GM19395 (cell line): ENCODE results near the gene SAPCD1.

Experiments
- ATAC-seq: cut with Tn5 transposase; IDR thresholded peaks from one replicate; pipeline ENCODE4 v1.9.1; 2021; ENCODE audit warnings: mild to moderate bottlenecking, moderate library complexity; ENCODE audit not compliant: unreplicated experiment

Gene SAPCD1

DNA sequence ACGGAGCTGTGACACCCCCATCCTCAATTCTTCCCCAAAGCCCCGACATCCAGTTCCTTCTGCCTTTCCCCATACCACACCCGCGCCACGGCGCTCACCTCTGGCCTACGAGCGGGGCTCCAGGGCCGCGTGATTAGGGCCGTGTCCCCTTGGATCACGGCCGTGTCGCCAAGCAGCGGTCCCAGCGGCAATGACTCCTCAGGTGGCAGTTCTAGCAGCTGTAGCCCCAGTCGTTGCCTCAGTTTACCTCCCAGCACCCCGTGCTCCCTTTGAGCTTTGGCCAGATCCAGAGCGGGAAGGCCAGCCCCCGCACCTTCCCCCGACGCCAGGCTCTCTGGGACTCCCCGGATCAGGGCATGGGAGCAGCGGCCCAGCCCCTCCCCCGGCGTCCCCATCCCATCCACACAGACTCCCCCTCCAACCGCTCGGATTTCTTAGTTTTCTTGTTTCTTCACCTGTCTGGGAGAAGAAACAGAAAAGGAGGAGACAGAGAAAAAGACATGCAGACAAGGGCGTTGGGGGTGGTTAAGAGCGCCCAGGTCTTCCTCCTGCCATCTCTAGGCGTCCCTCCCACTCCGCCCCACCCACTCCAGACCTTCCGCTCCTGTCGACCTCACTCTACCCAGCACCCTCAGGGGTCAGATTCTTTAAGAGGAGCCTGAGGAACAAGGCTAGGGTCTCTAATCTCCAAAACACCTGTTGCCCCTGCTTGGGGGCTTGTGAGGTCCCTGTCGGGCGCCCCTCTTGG lies 33.5 kb upstream of the SAPCD1 start, which contains the start of gene DDAH2:
Gene DDAH2, minus strand, starts transcription at position 533 of the 748 bp plus-strand sequence. Its CDS starts 138 bp downstream, at position 395.
- no peak for ATAC-seq

DNA sequence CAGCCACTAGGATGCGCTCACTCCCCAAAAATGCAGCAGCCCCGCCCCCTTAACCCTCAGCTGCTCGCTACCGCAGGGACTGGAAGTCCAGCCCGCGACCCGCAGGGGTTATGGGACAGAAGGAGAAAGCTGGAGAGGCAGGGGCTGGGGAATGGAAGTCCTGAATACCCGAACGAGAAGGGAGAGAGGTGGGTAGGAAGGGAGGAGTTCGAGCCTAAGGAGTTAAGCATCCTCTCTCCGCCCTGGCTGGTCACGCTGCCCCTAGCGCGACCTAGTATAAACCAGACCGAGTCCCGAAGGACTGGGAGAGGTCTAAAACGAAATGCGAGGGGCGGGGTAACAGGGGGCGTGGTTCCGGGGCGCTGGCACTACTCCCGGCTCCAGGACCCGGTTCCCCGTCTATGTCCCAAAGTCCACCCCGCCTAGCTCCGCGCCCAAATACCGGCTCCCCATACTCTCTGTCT lies 32.9 kb upstream of the SAPCD1 start:
- peak; percentile 54 for ATAC-seq

DNA sequence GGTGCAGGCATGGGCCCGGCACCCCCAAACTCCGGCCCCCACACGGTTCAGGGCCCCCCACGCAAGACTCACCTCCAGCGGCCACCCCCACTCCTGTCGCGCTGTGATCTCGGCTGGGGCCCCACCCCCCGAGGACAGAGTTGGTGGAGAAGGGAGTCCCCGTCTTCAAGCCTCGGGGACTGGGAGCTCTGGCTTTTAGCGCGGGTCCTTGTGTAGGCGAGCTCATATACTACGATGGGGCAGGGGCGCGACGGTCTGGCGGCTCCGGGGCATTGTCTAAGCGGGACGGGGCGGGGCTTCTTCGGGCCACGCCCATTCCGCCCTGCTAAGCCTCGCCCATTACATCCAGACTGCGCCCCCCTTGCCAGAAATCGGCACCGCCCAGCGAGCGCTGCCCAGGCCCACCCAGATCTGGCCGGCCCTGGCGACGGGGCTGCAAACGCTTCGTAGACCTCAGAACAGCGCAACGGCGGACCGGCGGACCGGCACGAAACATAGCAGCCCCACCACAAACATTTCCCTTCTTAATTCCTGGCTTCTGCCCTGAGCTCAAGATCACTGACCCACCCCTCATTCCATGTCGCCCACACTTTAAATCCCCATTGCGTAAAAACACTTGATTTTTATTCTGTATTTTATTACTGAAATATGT lies 32.4 kb upstream of the SAPCD1 start:
- peak; percentile 39 for ATAC-seq

DNA sequence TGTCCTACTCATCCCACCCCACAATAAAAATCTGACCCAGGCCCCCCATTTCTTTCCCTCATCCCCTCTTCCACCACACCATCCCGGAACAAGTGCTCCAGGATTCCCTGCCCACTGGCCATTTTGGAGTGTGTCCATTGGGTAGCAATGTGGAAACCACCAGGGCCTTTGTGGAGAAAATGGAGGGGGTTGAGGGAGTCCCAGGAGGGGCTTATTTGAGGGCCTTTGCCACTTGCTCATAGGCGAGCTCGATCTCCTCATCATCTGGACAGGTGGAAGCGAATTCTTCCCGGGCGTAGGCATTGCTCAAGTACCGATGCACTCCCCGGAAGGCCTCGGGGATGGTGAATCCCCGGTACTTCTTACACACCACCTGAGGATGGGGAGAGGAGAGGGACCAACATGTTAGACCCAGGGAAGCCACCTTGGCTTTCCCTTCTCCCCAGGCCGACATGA lies 31.8 kb upstream of the SAPCD1 start:
- no peak for ATAC-seq

DNA sequence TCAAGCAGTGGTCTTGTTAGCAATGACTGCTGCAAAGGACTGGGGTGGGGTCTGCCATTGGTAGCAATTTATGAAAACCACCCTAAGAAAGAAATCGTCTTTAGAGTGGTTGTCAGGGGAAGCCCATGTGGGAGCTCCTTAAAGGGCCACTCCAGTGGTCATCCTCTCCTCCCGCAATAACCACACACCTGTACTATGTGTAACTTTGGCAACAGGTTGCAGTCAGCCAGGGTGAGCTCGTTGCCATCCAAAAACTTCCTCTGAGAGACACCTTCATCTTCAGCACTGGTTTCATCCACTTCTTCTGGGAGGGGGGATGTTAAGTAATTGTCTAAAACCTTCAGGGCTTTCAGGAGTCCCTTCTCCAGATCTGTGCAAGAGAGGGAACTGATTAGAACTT lies 30.4 kb upstream of the SAPCD1 start:
- ATAC-seq: no peak

DNA sequence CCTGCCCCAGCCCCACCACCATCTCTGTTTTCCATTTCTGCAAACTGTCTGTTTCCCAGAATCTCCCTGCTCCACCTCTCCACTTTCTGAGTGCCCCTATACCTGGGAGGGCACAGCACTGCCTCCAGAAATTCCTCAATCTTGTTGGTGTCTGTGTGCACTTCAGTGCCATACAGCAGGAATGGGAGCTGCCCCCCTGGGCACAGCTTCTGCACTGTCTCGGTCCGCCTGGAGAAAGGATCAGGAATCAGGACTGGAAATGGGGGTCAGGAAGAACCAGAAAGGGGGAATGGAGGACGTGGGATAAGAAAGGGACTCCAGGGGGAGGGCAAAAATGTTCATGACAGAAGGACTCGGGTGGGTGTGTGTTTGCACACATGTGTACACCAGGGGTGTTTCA lies 28.7 kb upstream of the SAPCD1 start:
- no peak for ATAC-seq

DNA sequence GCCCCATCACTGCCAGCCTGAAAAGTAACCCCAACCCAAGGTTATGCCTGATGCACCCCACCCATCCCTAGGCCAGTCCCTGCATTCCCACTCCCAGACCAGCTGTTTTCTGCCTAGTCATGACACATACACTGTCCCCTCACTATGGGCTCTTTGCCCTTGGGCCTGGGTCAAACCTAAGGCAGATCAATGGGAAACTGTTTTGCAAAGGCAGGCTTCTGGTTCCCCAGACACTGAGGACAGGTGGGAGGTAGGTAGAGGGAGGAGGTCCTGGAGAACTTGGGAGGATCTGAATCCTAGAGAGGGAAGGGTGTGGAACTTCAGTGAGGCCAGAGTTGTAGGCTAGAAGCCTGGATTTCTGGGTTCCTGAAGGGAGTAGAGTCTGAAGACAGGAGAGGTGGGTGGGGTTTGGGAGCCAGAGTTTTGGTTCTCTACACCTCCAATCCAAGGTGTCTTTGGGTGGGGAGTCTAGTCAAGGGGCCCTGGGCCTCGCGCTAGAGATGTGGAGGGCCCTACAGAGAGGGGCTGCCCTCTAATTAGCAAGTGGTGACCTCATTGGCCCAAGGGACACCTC lies 28.1 kb upstream of the SAPCD1 start:
- no peak for ATAC-seq

DNA sequence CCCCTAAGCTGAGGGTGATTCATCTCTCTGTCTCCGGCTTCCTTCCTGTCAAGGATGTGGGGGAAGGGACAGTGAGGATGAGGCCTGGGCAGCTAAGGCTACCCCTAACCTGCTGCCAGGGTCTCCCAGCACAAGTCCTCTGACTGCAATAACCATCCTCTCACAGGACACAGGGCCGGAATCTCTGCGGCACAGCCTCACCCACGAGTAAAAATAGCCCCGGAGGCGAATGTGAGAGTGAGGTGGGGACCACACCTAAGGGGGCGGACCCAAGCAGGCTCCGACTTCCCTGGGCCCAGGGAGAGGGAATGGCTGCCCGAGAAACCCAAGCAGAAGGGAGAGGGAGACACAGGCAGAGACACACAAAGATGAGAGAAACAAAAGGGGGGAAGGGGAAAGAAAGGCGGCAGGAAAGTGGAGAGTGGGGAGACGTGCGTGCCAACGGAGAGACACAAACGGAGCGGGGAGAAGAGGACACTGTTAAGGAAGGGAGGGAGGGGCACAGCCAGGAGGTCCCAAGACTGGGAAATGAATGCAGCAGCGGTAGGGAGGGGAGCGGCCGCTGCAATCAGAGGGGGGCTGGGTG lies 27.5 kb upstream of the SAPCD1 start:
- ATAC-seq: no peak

DNA sequence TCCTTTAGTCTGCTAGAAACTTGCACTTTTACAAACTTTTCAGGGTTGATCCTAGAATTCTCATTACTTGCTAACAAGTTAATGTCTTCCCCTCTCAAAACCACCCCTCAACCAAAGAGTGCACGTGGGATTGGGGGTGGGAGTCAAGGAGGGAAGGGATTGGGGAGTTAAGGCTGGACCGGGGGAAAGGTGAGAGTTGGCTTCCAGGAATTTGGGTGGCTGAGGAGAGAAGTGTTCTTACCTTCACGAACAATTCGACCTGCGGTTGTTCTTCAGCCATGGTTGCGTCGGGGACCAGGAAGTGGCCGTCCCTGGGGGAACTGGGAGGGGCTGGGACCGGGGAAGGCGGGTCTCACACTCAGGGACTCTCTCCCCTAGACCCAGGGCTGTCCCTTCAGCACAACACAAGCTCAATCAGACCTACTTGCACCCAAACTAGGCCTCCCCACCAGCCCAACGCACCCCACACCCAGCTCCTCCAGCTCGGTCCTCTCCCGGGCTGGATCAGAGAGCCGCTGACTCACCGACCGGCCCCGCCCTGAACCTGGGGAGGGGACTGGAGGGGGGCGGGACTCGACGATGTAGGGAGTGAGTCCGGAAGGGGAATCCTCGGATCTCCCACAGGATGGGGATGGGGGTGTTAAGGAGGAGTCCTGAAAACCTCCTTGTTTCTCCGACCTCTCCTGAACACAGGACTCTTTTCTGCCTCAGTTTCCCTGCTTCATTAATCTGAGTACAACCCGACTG lies 26.3 kb upstream of the SAPCD1 start, which contains the start of gene CLIC1:
Gene CLIC1, minus strand, starts transcription at position 510 of the 747 bp plus-strand sequence. Its CDS starts 230 bp downstream, at position 280.
- ATAC-seq: peak; percentile 25

DNA sequence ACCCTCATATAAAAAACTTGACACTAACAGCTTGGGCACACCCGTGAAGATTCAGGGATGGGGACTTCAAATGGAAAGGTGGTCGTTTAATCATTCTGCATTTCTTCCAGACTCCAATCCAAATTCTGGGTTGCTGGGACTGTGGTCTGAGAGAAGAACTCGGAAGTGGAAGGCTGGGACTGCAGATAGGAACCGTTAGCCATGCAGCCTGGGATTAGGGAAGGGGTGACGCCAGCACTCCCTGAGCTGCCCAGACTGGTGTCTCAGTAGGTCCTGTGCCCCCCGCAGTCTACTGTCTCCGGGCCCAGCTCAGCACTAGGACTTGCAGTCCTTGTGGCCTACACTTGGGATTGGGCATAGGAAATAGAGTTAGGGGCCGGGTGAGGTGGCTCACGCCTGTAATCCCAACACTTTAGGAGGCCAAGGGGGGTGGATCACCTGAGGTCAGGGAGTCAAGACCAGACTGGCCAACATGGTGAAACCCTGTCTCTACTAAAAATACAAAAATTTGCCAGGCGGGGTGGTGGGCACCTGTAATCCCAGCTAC lies 25.6 kb upstream of the SAPCD1 start:
- ATAC-seq: no peak

DNA sequence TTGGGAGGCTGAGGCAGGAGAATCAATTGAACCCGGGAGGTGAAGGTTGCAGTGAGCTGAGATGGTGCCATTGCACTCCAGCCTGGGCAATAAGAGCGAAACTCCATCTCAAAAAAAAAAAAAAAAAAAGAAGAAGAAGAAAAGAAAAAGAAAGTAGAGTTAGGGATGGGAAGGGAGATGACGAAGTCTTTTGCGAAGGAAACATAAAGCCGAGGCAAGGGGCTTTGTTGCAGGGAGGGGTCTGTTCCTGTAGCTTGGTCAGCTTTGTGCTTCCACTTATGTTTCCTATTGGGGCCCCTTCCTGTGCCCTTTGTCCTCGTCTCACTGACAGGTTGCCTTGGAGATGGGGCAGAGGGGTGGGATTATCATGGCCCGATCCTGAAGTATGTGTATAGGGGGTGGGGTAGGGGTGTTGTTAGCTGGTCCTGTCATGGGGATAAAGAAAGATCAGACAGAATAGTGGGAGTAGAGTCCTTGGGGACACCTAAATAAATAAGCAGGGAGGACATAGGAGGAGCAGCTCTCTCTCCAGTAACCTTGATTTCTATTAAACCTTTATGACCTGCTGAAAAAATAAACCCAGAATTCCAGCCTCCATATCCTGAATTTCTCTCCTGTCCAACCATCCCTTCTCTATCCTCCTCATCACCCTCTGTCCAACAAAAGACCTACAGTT lies 25.0 kb upstream of the SAPCD1 start:
- ATAC-seq: no peak

DNA sequence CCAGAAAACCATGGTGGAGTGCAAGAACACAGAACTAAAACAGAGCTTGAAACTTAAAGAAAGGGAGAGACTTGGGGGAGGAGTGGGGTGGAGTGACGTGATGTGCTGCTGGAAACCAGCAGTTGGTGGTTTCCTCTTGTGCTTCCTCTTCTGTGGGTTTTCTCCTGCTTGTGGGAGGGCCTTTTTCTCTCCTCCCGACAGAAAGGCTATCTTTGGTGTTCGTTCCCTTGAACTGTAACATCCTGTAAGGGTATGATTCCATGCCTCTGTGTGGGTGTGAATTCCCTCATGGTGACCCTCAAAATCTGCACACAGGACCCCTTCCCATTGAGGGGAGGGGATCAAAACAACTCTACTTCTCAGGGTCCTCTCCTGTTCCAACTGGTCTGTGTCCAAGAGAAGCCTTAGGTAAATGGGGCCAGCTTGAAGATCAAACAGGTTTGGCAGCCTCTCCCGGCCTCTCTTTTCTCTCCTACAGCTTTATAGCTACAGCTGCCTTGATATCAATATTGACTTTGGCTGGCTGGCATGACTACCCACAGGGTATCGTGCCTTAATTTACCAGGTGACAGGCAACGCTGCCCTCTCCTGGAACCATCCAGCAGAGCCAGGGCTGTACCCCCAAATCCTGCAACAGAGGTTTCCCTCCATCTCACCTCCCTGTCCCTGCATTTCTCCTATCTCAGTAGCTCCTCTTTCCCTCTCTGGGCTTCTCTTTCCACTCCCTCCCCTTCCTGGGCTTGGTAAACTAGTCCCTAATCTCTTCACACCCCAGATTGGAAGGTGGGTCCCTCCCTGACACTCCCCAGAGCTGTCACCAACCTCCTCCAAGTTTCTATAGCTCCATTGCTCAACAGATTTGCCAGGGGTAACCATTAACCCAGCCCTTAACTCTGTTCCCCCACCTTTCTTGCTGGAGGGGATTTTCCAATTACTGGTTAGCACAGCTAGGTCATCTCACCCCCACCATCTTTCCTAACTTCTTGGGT lies 24.2 kb upstream of the SAPCD1 start:
- ATAC-seq: no peak

DNA sequence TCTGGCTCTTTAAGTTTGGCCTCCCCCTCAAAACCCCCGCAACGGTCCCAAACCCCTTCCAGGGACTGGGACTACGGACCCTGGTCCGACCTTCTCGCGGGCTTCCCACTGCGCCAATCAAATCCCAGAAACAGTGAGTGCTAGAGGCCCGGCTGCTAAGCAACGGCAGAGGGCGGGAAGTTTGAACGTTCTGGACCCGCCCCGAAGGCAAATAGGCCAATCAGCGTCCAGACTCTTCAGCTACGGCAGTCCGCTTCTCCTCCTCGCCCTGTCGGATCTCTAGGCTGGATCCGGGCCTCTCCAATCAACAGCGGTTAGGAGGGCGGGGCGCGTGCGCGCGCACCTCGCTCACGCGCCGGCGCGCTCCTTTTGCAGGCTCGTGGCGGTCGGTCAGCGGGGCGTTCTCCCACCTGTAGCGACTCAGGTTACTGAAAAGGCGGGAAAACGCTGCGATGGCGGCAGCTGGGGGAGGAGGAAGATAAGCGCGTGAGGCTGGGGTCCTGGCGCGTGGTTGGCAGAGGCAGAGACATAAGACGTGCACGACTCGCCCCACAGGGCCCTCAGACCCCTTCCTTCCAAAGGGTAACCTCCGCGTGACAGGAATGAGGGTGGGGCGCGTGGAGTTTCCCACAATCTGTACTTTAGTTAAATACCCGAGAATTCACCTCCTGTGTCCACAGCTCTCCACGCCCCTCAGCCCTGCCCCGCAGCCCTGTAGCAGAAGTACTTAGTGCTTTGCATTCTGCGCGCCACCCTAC lies 22.6 kb upstream of the SAPCD1 start, which contains the start of gene MSH5:
Gene MSH5, plus strand, starts transcription at position 367 of the 758 bp plus-strand sequence. CDS start 462 bp downstream, outside the sequence.
- ATAC-seq: peak; percentile 75

DNA sequence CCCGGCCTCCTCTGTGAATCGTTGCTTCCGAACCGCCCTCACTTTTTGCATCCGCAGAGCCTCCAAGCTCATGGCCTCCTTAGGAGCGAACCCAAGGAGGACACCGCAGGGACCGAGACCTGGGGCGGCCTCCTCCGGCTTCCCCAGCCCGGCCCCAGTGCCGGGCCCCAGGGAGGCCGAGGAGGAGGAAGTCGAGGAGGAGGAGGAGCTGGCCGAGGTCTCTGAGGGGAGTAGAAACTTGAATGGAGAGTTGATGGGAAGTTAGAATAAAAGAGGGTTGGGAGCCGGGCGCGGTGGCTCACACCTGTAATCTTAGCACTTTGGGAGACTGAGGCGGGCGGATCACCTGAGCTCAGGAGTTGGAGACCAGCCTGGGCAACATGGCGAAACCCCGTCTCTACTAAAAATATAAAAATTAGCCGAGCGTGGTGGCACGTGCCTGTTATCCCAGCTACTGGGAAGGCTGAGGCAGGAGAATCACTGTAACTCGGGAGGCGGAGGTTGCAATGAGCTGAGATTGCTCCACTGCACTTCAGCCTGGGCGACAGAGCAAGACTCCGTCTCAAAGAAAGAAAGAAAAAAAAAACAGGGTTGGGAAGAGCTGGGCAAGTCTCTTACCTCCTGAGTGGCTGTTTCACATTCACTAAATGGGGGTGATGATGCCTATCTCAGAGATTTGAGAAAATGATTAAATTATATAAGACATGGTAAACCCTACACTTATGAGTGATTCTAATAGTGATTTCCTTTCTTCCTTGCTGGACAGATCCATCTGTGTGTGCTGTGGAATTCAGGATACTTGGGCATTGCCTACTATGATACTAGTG lies 21.8 kb upstream of the SAPCD1 start:
- ATAC-seq: no peak

DNA sequence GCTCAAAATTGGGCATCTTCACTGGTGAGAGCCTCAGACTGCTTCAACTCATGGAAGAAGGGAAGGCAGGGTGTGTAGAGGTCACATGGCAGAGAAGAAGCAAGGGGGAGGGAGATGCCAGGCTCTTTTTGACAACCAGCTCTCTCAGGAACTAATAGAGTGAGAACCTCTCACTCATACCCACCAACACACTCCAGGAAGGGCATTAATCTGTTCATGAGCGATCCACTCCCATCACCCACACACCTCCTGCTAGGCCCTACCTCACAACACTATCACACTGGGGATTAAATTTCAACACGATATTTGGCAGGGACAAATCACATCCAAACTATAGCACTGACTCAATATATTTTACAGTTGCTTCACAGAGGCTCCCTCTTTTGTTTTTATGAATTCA lies 20.6 kb upstream of the SAPCD1 start:
- ATAC-seq: no peak

DNA sequence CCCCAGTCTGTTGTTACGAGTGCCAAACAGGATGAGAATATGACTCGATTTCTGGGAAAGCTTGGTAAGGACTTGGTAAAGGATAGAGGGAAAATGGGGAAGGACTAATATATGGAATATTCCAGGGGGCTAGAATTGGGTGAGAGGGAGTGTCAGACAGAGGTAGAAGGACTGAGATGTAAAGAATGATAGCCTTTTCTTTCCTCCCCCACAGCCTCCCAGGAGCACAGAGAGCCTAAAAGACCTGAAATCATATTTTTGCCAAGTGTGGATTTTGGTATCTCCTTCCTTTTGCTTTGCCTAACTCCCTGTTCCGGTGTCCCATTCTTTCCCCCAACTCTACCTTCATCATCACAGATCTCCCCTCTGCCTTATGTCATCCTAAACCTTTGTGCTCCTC lies 19.6 kb upstream of the SAPCD1 start:
- no peak for ATAC-seq

DNA sequence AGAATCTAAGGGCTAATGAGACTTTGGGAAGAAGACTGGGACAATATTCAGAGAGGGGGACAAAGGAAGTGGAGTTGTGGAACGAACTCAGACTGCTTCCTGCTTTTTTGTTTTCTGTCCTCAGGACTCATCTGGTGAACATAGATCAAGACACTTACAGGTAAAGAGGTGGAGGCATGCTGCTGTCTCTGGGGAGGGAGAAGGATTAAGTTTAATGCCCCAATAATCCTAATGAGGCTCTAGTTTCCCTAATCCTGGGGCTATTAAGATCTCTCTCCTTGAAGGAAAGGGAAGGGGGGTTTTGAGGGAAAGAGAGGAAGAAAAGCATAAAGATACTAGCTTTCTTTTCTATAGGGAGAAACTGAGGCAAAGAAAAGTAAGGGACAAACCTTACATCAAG lies 18.0 kb upstream of the SAPCD1 start:
- ATAC-seq: no peak
